ENCODE data around the gene KIF25.

Gene KIF25

GRCh38 chr6:168053086-168053956, 55.9 kb downstream of the KIF25 start:
- no peak for DNase-seq (ENCODE audit: extremely low read depth, low read depth)
- TF ChIP-seq CTCF (IDR thresholded peaks at IDR 0.05; ENCODE audit: low read depth, low read length, missing control alignments) = no peak

GRCh38 chr6:168053957-168054471, 56.5 kb downstream of the KIF25 start:
- H3K4me3 ChIP-seq (replicated peaks; ENCODE audit: low read depth, low read length) = no peak overlapping the region
- DNase-seq (ENCODE audit: extremely low read depth, low read depth) = no peak
- no peak for TF ChIP-seq CTCF (IDR thresholded peaks at IDR 0.05; ENCODE audit: low read depth, low read length, missing control alignments)

More at GRCh38 chr6:168053086-168053956, 55.9 kb downstream of the KIF25 start:
- no peak overlapping the region for H3K4me3 ChIP-seq (replicated peaks; ENCODE audit: low read depth, low read length)

GRCh38 chr6:168054765-168055560, 57.5 kb downstream of the KIF25 start:
- H3K4me3 ChIP-seq (replicated peaks; ENCODE audit: low read depth, low read length) = no peak overlapping the region
- no peak for TF ChIP-seq CTCF (IDR thresholded peaks at IDR 0.05; ENCODE audit: low read depth, low read length, missing control alignments)
- DNase-seq (ENCODE audit: extremely low read depth, low read depth) = no peak

- TF ChIP-seq CTCF (IDR thresholded peaks at IDR 0.05; ENCODE audit: low read depth, low read length, missing control alignments) = no peak
- H3K4me3 ChIP-seq (replicated peaks; ENCODE audit: low read depth, low read length) = no peak overlapping the region
- DNase-seq (ENCODE audit: extremely low read depth, low read depth) = no peak
These were observed 58.4 kb downstream of the KIF25 start for GRCh38 chr6:168055696-168056489.

- no peak for TF ChIP-seq CTCF (IDR thresholded peaks at IDR 0.05; ENCODE audit: low read depth, low read length, missing control alignments)
- no peak overlapping the region for H3K4me3 ChIP-seq (replicated peaks; ENCODE audit: low read depth, low read length)
- no peak for DNase-seq (ENCODE audit: extremely low read depth, low read depth)
These were observed 59.5 kb downstream of the KIF25 start for GRCh38 chr6:168056892-168057527.

GRCh38 chr6:168057836-168058235, 60.4 kb downstream of the KIF25 start:
- no peak for DNase-seq (ENCODE audit: extremely low read depth, low read depth)
- no peak for TF ChIP-seq CTCF (IDR thresholded peaks at IDR 0.05; ENCODE audit: low read depth, low read length, missing control alignments)
- no peak overlapping the region for H3K4me3 ChIP-seq (replicated peaks; ENCODE audit: low read depth, low read length)
